Stimulated activated CD4-positive, alpha-beta T cell treated with anti-CD3 and anti-CD28 coated beads, Interleukin-4, amount 100 ng/mL, for 48 hours (primary cell): Measurements from ENCODE around the gene FBN2.
"Not testable (repeated sequence)": the region's sequence is repeated elsewhere in the genome, so short reads cannot be mapped to it uniquely, and the experiment has no call there.

Experiments
- DNase-seq, 2 donors: peaks; one replicate each; pipeline ENCODE4 v3.0.0-alpha.2; 2020; ENCODE audit warnings: low read depth in 2 of 2

Gene FBN2

GRCh38 chr5:128362370-128362769, 175.7 kb downstream of the FBN2 start:
- no peak for DNase-seq

- no peak for DNase-seq
Observed at GRCh38 chr5:128358826-128359225, 179.2 kb downstream of the FBN2 start.

- no peak for DNase-seq
Observed at GRCh38 chr5:128357226-128357625, 180.8 kb downstream of the FBN2 start.

GRCh38 chr5:128355961-128356360, 182.1 kb downstream of the FBN2 start:
- DNase-seq, result no peak

DNA sequence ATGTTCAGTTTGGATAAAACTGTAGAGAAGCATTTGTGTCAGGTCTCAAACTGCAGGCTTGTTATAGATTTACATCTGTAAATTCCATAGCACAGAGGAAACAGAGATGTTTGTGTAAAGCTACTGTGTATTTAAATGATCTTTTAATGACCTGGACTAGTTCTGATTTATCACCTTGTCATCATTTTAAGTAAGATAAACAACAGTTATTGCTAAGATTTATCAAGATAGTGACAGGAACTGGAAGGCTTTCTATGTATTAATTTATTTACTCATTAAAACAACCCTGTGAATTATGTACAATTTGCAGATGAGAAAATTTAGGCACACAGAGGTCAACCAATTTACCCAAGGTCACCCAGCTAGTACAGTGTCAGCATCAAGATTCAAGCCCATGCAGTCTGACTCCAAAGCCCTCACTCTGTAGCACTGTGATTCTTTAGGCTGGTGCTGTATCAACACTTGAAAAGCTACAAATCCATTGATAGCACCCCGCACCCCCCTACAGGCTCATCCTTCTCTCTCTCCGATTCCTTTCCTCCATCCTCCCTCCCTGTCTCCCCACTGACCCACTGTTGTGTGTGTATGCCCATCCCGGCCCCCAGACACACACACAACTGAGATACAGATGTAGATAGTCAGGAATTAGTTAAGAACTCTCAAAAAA, 184.5 kb downstream of the FBN2 start:
- no peak for DNase-seq

DNA sequence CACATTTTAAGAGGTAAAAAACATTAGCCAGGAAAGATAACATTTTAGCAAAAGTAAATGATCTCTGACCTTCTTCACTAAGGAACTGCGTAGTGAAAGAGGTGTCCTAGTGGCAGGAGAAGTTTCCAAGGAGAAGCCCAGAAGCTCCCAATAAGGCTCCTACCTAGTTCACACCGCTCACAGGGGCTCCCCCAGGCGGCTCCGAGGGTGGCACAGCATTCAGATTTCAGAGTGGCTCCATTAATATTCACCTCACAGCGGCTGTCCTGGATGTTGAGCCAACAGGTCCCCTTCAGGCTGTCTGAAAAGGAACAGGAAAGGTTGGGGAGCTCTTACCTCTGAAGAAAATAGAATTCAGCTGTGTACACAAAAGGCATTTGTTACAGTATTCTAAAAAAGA, 187.3 kb downstream of the FBN2 start:
- no peak for DNase-seq

- no peak for DNase-seq
Observed at GRCh38 chr5:128349044-128349858, 188.8 kb downstream of the FBN2 start.

- DNase-seq, result no peak
Observed at GRCh38 chr5:128346038-128346437, 192.0 kb downstream of the FBN2 start.

- DNase-seq, result no peak
Observed at GRCh38 chr5:128345247-128345646, 192.8 kb downstream of the FBN2 start.

GRCh38 chr5:128343168-128343567, 194.9 kb downstream of the FBN2 start:
- no peak for DNase-seq

GRCh38 chr5:128341056-128341455, 197.0 kb downstream of the FBN2 start:
- DNase-seq, result no peak

DNA sequence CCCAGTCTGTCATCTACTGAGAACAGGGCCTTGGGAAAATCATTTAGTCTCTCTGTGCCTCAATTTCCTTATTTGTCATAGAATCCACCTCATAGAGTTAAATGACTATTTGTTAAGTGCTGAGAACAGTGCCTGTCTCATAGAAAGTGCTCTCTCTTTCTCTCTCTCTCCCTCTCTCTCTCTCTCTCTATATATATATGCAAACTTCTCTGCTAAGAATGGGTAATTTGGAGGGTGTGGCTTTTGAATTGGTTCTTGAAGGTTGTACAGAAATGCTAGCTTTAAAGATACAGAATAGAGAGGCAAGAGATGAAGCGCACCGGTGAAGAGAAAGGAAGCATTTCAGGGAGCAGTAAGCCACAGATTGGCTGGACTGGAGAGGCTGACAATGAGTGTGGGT, 197.4 kb downstream of the FBN2 start:
- DNase-seq, result no peak

DNA sequence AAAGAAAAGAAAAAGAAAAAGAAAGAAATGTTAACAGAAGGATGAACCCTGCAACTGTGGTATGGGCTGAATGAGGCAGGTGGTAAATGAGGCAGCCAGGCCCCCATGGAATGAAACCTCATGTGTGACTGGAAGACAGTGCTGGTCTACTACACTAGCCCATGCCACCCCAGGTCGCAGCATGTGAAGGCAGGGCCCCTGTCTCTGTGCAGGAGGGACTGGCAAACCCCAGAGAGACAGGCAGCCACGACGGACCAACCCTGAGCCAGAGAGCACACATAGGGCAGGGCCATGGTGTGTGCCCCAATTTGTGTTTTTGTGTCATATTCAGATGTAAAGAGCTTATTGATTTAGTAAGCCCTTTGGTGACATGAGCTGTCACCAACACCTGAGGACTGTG, 198.5 kb downstream of the FBN2 start:
- no peak for DNase-seq

DNA sequence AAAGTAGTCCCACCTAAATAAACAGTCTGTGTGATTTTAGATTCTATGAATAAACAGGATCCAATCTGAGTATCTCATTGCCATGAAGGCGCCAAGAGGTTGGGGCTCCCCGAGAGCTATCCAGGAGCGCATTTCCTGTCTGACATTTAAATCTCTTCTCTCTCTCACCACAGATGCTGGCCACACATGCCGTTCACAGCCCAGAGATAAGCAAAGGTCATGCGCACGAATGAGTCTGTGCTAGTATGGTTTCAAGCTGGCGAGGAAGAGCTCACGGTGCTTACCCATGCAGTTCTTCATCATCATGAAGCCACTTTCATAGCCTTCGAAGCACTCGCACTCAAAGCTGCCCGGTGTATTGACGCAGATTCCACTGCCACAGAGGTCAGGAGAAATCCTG, 199.4 kb downstream of the FBN2 start:
- no peak for DNase-seq

- DNase-seq, result no peak
Observed at GRCh38 chr5:128335339-128335738, 202.7 kb downstream of the FBN2 start.

DNA sequence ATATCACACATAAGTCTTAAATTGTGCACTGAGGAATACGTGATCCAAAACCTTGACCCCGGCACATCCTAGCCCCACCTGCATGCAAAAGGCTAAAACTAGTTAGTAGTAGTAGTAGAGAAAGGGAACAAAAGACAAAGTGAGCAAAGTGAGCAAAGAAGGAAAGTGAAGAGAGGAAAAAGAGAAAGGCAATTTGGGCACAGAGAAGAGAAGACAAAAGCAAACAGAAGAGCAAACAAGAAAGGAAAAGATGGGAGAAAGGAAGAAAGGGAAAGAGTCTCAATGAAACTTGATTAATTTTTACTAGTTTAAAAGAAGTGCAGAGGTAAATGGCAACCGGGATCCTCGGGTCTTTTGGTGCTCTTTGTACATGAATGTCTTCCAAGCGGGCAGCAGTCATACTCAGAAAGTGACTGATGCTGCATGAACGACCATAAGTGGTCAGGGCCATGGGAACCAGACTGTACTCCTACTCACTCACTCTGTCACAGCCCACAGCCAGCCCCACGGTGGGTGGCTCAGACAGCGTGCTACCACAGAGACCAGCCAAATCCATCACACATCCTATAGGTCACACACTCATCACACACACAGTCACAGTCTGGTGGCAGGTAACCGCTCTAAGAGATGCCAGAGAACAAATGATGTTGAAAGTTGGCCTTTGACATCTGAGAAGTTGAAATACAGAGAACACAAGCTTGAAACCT, 203.9 kb downstream of the FBN2 start:
- DNase-seq, result no peak

DNA sequence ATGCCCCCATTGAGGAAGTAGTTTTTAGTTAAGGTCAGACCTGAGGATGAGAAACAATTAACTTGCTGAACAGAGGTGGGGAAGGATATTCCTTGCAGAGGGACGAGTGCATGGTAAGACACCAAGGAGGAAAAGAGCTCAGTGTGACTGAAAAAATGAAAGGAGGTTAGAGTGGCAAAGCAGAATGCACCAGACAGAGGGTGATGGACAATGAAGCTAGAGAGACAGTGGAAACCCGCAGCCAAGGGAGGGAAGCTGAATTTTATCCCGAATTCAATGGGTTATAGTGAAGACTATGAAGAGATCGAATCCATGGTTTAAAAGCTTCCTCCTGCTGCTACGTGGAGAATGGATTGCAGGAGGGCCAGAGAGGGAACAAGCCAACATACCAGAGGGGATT, 206.8 kb downstream of the FBN2 start:
- DNase-seq, result no peak

DNA sequence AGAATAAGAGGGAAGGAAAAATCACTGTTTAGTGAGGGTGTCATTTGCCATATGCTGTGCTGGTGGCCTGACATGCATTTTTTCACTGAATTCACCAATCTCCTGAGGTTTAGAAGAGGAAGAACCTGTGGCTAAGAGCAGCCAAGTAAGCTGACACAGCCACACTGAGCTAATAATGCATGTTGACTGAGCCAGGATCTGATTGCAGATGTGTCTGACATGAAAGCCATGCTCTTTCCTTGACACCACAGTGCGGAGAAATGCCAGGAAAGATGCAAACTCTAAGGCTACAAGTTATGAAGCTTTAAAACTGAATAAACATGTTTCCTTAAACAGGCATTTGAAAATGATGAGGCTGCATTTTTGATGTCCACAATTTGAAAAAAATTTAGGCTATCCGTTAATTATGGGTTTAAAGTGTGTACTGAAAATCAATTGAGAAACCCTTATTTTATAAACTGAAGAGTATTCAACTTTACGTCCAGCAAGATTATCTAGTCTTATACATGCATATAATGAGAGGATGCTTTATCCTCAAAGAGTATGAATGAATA, 208.6 kb downstream of the FBN2 start:
- DNase-seq, result no peak

- DNase-seq, result no peak
Observed at GRCh38 chr5:128328446-128328845, 209.6 kb downstream of the FBN2 start.

GRCh38 chr5:128328007-128328406, 210.0 kb downstream of the FBN2 start:
- DNase-seq, result no peak

DNA sequence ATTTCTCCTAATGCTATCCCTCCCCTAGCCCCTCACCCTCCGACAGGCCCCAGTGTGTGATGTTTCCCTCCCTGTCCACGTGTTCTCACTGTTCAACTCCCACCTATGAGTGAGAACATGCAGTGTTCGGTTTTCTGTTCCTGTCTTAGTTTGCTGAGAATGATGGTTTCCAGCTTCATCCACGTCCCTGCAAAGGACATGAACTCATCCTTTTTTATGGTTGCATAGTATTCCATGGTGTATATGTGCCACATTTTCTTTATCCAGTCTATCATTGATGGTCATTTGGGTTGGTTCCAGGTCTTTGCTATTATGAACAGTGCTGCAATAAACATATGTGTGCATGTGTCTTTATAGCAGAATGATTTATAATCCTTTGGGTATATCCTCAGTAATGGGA, 216.6 kb downstream of the FBN2 start:
- not testable (repeated sequence) for DNase-seq

- DNase-seq, result no peak
Observed at GRCh38 chr5:128318691-128319090, 219.4 kb downstream of the FBN2 start.

DNA sequence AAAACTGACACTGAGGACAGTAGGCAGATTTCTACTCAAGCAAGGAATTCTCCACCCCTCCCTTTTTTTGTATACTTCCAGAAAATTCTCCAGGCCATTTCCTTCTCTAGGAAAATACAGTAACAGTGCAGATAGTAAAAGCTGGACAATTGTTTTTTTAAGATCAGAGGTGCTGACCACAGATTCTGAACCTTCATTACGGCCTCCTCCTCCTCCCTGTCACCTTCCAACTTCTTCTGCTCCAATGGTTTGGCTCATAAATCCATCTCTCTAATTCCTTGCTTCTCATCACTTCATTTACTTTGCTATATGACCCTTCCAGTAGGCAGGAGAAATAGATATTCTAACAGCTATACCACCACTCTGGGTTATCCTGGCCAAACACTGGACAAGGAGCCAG, 220.6 kb downstream of the FBN2 start:
- no peak for DNase-seq
